ENCODE measurements around the gene SLC25A20. TPM values are rescaled to one million over a fixed set of nuclear protein-coding genes. Genes with fewer than 3 reads are reported as not detected.

SLC25A20 gene
- total RNA-seq, 1 experiment from 2014 or later: 17.7 TPM

- Histone ChIP-seq H3K36me3 (ENCODE audit: low read depth, low read length) (no peaks in the 10 kb centered on the region), H3K9ac (ENCODE audit: low read length) (no peak overlapping the region), H3K9me2 (replicated peaks; ENCODE audit: low read length) (no peaks in the 10 kb centered on the region), H2AFZ (ENCODE audit: low read length) (no peak overlapping the region), H3K79me2 (ENCODE audit: low read length) (no peaks in the 10 kb centered on the region), H3K4me1 (ENCODE audit: insufficient read depth, low read length) (peaks cover 17% of the 10 kb centered on the region), H3F3A (ENCODE audit: low read length, unreplicated experiment) (no peaks in the 10 kb centered on the region), H3K27ac (ENCODE audit: low read length) (no peak overlapping the region), H3K27me3 (ENCODE audit: low read length) (no peaks in the 10 kb centered on the region), H4K20me1 (ENCODE audit: low read length) (no peaks in the 10 kb centered on the region), H3K9me3 (ENCODE audit: low read length) (no peaks in the 10 kb centered on the region), H3K4me3 (ENCODE audit: low read length) (no peak overlapping the region), H3K4me2 (ENCODE audit: low read length) (no peak overlapping the region)
- ChIA-PET CTCF (no interaction called here), POLR2A (ENCODE audit: unreplicated experiment) (no interaction called here)
- ATAC-seq: no peak
- intact Hi-C loops (cut with micrococcal nuclease): no loop called here
- DNase-seq: no peak
- BruUV-seq (replicated peaks): no TSS peak
- TF ChIP-seq, protein P1, sequence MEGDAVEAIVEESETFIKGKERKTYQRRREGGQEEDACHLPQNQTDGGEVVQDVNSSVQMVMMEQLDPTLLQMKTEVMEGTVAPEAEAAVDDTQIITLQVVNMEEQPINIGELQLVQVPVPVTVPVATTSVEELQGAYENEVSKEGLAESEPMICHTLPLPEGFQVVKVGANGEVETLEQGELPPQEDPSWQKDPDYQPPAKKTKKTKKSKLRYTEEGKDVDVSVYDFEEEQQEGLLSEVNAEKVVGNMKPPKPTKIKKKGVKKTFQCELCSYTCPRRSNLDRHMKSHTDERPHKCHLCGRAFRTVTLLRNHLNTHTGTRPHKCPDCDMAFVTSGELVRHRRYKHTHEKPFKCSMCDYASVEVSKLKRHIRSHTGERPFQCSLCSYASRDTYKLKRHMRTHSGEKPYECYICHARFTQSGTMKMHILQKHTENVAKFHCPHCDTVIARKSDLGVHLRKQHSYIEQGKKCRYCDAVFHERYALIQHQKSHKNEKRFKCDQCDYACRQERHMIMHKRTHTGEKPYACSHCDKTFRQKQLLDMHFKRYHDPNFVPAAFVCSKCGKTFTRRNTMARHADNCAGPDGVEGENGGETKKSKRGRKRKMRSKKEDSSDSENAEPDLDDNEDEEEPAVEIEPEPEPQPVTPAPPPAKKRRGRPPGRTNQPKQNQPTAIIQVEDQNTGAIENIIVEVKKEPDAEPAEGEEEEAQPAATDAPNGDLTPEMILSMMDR (conservative IDR thresholded peaks at IDR 0.05; ENCODE audit: low read depth, low read length): no peak
- TF ChIP-seq EZH2phosphoT487 (IDR thresholded peaks at IDR 0.05; ENCODE audit: borderline replicate concordance, low read length) (no peak), EZH2 (IDR thresholded peaks at IDR 0.05; ENCODE audit: low read length, unreplicated experiment) (no peak)
Measured at GRCh38 chr3:48859206-48859605, 39.5 kb downstream of the SLC25A20 start.

- DNase-seq (no peak), ATAC-seq (no peak)
- Histone ChIP-seq H2AFZ (ENCODE audit: low read length) (no peak overlapping the region), H3K36me3 (ENCODE audit: low read depth, low read length) (no peaks in the 10 kb centered on the region), H3F3A (ENCODE audit: low read length, unreplicated experiment) (no peaks in the 10 kb centered on the region), H4K20me1 (ENCODE audit: low read length) (no peaks in the 10 kb centered on the region), H3K9me3 (ENCODE audit: low read length) (no peaks in the 10 kb centered on the region), H3K9me2 (replicated peaks; ENCODE audit: low read length) (no peaks in the 10 kb centered on the region), H3K4me3 (ENCODE audit: low read length) (no peak overlapping the region), H3K27ac (ENCODE audit: low read length) (no peak overlapping the region), H3K27me3 (ENCODE audit: low read length) (no peaks in the 10 kb centered on the region), H3K4me1 (ENCODE audit: insufficient read depth, low read length) (peaks cover 17% of the 10 kb centered on the region), H3K79me2 (ENCODE audit: low read length) (no peaks in the 10 kb centered on the region), H3K4me2 (ENCODE audit: low read length) (no peak overlapping the region), H3K9ac (ENCODE audit: low read length) (no peak overlapping the region)
- ChIA-PET POLR2A (ENCODE audit: unreplicated experiment) (interaction anchor here (0.7 kb wide), 1 partner anchor 108 kb away, joined by 3 read pairs; no protein-coding TSS in a partner anchor), CTCF (no interaction called here)
- TF ChIP-seq, protein P1 (conservative IDR thresholded peaks at IDR 0.05; ENCODE audit: low read depth, low read length): no peak
- TF ChIP-seq EZH2phosphoT487 (IDR thresholded peaks at IDR 0.05; ENCODE audit: borderline replicate concordance, low read length) (no peak), EZH2 (IDR thresholded peaks at IDR 0.05; ENCODE audit: low read length, unreplicated experiment) (no peak)
- no TSS peak for BruUV-seq (replicated peaks)
- intact Hi-C loops (cut with micrococcal nuclease): no loop called here
Measured at GRCh38 chr3:48858709-48859108, 40.0 kb downstream of the SLC25A20 start.

DNA sequence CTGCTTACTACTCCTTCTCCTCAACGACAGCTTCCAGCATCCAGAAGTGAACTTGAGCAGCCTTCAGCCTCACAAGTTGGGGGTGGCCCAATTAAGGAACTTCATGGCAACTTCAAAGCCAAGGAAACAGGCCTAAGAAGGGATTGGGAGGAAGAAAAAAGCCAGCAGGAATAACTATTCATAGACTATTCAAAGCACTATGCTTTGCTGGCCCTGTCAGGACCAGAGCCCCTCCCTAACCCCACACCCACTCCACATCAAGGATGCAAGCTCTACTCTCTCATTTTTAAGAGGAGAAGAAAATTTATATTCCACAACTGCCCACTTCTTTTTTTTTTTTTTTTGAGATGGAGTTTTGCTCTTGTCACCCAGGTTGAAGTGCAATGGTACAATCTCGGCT, 41.0 kb downstream of the SLC25A20 start:
- H3K9me2 ChIP-seq (replicated peaks; ENCODE audit: low read length): no peaks in the 10 kb centered on the region
- no peak overlapping the region for H3K9ac ChIP-seq (ENCODE audit: low read length)
- intact Hi-C loops (cut with micrococcal nuclease): no loop called here
- TF ChIP-seq, protein P1 (conservative IDR thresholded peaks at IDR 0.05; ENCODE audit: low read depth, low read length): no peak
- TF ChIP-seq EZH2 (IDR thresholded peaks at IDR 0.05; ENCODE audit: low read length, unreplicated experiment): no peak
- no peak for TF ChIP-seq EZH2phosphoT487 (IDR thresholded peaks at IDR 0.05; ENCODE audit: borderline replicate concordance, low read length)
- no peak overlapping the region for H3K4me2 ChIP-seq (ENCODE audit: low read length)
- CTCF ChIA-PET: interaction anchor here (0.7 kb wide), 1 partner anchor 103 kb away, joined by 3 read pairs; no protein-coding TSS in a partner anchor
- H3K27me3 ChIP-seq (ENCODE audit: low read length): no peaks in the 10 kb centered on the region
- no peak for ATAC-seq
- no peaks in the 10 kb centered on the region for H3F3A ChIP-seq (ENCODE audit: low read length, unreplicated experiment)
- no peaks in the 10 kb centered on the region for H4K20me1 ChIP-seq (ENCODE audit: low read length)
- no peaks in the 10 kb centered on the region for H3K9me3 ChIP-seq (ENCODE audit: low read length)
- POLR2A ChIA-PET (ENCODE audit: unreplicated experiment): interaction anchor here (0.5 kb wide), 1 partner anchor 102 kb away, joined by 4 read pairs; no protein-coding TSS in a partner anchor
- no peak overlapping the region for H3K4me3 ChIP-seq (ENCODE audit: low read length)
- no peaks in the 10 kb centered on the region for H3K36me3 ChIP-seq (ENCODE audit: low read depth, low read length)
- BruUV-seq (replicated peaks): no TSS peak
- H3K4me1 ChIP-seq (ENCODE audit: insufficient read depth, low read length): peaks cover 7% of the 10 kb centered on the region
- no peak overlapping the region for H2AFZ ChIP-seq (ENCODE audit: low read length)
- H3K27ac ChIP-seq (ENCODE audit: low read length): no peak overlapping the region
- no peak for DNase-seq
- H3K79me2 ChIP-seq (ENCODE audit: low read length): no peaks in the 10 kb centered on the region

All from PC-3 (cell line).